ENCODE measurements around the gene LMX1B.
"Not testable (repeated sequence)": the region's sequence is repeated elsewhere in the genome, so short reads cannot be mapped to it uniquely, and the experiment has no call there.

LMX1B gene

DNA sequence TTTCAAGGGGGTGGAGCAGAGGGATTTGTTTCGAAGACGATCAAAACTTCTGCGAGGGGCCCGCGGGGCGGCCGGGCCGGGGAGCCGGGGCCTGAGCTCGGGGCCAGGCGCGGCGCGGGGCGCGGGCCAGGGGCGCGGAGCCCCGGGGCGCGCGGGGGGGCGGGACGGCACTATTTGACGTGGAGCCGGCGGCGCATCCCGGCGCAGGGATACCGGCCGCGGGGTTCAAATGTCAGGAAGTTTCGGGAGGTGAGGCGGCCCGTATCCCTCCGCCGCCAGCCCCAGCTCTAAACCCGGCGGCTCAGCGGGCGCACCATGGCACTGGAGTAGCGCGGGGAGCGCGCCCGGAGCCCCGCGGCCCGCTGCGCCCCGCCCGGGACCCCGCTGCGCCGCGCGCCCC, at the start of gene LMX1B:
LMX1B (plus strand) TSS at position 278 of the 400 bp plus-strand sequence. CDS start 522 bp downstream, outside the sequence.
- no peak for DNase-seq

DNA sequence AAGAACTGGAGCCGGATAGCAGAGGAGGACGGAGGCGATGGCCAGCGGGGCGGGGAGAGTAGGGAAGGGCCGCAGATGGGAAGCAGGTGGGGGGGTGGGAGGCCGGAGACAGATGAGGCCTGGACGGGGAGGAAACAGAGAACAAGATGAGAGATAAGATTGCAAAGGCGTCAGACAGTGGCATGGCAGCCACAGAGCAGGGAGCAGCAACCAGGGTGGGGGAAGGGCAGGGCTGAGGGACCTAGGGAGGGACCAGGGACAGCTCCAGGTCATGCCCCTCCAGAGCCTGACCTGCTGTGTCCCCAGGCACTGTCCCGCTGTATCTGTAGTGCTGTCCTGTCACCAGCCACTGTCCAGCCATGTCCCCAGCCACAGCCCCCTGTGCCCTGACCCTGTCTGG, 49.6 kb upstream of the LMX1B start:
- no peak for DNase-seq

DNA sequence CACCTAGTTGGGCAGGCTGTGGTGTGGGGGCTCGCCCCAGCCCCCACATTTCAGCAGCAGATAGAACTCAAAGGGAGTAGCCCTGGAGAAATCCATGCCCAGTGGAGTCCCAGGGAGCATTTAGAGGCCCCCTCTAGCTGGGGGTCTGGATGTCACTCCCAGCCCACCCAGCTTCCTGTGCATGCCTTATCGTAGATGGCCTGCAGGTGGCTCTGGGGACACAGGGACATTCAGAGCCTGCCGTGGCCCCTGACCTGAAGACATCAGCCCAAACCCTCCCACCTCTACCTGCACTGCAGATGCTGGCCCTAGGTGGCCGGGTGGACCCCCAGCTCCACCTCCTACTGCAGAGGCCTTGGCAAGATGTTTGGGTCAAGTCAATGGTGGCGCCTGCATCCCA, 49.0 kb upstream of the LMX1B start:
- no peak for DNase-seq

DNA sequence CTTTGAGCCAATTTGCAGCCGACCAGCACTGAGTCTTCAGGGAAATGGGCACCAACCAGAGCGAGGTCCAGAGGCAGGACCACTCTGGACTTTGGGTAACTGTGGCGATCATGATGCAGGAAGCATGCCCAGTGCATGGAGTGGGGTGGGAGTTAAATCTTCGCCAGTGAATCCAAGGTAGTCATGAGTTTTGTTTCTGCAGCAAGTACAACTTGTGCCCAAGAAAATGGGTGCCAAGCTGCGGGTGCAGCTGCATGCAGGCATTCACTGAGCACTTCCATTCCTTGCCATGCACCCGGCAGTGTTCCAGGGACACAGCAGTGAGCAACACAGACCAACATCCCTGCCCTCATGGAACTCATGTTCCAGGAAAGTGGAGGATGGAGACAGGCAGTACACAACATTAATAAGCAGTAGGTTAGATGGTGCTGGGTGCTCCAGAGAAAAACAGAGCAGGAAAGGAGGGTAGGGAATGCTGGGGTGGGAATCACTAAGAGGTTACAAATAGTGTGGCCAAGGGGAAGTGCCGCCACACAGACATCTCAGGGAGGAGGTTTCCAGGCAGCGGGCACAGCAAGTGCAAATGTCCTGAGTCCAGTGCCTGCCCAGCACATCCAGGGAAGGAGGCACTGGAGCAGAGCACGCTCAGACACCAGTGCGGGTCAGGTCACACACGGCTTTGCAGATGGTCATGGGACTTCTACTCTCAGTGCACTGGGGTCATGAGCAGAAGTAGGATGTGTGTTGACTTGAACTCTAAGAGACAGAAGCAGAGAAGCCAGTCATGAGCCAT, 48.2 kb upstream of the LMX1B start:
- DNase-seq, result no peak

DNA sequence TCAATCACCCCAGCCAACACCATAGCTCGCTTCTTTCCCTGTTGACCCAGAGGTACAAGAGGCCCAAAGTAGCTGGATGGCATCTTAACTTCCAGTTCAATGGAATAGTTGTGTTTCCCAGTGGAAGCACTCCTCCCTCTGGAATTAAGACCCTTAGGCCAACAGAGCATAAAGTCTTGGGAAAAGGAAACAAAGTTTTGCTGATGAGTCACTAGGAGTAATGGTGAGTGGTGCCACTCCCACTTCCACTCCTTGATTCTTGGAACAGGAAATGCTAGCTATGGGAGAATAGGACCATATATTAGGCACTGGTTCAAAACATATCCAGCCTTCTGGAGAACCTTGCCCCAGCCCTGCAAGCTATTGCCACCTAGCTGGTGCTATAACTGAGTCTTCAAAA, 44.7 kb upstream of the LMX1B start:
- no peak for DNase-seq

DNA sequence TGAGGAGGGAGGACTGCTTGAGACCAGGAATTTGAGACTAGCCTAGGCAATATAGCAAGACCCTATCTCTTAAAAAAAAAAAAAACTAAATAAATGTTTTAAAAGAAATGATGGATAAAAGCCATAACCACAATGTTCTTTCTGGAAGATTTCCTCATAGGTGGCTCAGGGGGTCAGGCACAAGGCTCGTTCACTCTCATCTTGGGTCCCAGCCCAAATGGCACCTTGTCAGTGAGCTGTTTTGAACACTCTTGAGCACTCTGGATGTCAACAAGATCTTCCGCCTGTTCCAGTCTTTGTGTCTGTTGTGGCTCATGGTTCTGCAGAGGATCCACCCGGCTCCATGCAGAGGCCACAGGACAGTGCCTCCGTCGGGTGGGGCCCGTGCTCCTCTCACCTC, 35.7 kb upstream of the LMX1B start:
- no peak for DNase-seq

DNA sequence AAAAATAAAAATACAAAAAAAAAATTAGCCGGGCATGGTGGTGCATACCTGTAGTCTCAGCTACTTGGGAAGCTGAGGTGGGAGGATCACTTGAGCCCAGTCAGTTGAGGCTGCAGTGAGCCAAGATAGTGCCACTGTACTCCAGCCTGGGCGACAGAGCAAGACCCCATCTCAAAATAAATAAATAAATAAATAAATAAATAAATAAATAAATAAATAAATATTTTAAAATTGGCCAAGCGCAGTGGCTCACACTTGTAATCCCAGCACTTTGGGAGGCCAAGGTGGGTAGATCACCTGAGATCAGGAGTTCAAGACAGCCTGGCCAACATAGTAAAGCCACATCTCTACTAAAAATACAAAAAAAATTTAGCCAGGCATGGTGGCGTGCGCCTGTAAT, 33.4 kb upstream of the LMX1B start:
- DNase-seq, result not testable (repeated sequence)

DNA sequence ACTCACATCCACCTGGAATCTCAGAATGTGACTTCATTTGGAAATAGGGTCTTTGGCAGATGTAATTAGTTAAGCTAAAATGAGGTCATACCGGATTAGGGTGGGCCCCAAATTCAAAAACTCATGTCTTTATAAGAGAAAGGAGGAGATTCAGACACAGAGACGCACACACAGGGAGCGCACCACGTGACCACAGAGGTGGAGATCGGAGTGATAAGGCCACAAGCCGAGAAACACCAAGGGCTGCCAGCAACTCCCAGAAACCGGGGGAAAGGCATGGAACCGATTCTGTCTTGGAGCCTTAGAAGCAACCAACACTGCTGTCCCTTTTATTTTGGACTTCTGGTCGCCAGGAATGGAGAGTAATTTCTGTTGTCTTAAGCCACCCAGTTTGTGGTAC, 31.8 kb upstream of the LMX1B start:
- no peak for DNase-seq

DNA sequence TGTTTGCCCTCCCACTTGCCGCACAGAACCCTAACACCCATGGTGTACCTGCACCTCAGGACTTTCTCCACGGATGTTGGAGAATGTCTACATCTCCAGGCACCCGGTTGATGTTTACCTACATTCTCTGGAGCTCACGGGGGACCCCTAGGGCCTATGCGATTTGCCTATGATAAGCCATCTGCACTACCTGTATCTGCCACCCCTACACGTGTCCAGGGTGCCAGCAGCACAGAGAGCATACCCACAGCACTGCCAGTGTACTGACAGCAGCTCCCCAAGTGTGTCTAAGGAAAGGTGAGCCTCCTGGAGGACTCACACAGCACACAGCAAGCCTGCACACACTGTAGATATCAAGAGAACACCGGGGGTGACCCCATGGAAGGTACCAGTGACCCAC, 31.3 kb upstream of the LMX1B start:
- DNase-seq, result no peak

DNA sequence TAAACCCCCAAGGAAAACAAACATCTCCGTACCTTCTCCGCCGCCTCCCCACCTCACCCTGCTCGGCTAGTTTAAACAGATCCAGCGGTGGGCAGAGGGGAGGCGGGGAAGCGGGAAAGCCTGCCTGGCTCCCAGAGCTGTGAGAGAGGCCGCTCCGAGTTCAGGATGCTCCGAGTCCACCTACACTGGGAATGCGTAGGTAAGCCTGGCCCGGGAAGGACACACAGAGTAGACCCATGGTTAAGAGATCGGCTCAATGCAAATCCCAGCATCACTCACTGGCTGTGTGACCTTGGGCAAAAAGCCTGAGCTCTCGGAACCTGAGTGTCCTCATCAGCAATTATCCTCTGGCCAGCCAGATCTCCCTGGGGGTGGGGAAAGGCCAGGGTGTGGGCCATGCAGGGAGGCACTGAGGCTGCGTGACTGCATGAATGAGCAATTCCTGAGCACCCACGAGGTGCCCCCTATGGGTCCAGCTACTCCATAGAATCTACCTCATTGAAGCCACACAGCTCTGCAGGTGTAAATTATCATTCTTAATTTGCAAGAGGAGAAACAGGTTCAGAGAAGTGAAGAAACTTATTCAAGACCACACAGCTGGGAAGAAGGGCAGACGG, 30.5 kb upstream of the LMX1B start:
- DNase-seq, result no peak

DNA sequence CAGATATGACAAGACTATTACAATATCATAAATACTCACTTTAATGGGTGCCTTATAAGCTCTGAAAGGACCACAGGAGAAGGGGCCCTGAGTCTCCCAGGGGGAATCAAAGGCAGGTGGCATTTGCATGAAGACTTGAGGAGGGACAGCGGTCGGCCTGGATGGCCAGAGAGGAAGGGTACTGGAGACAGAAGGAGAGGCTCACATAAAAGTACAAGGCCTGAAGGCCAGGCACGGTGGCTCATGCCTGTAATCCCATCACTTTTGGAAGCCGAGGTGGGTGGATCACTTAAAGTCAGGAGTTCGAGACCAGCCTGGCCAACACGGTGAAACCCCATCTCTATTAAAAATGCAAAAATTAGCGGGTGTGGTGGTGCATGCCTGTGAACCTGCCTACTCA, 29.1 kb upstream of the LMX1B start:
- DNase-seq, result no peak

DNA sequence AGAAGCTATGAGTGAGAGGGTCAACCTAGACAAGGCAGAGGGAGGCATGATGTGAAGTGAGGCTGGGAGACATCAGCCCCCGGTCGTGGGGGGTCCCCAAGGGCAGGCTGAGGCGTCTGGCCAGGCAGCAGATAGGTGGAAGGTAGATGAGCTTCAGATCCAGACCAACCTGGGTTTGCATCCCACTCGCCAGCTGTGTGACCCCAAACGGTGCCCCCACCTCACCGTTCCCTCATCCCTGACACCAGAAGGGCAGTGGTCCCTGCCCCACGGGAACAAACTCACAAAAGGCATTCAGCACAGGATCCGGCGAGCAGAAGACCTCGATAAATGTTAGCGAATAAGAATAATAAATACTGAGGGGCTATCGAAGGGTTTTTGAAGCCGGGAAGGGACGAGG, 27.5 kb upstream of the LMX1B start:
- no peak for DNase-seq

DNA sequence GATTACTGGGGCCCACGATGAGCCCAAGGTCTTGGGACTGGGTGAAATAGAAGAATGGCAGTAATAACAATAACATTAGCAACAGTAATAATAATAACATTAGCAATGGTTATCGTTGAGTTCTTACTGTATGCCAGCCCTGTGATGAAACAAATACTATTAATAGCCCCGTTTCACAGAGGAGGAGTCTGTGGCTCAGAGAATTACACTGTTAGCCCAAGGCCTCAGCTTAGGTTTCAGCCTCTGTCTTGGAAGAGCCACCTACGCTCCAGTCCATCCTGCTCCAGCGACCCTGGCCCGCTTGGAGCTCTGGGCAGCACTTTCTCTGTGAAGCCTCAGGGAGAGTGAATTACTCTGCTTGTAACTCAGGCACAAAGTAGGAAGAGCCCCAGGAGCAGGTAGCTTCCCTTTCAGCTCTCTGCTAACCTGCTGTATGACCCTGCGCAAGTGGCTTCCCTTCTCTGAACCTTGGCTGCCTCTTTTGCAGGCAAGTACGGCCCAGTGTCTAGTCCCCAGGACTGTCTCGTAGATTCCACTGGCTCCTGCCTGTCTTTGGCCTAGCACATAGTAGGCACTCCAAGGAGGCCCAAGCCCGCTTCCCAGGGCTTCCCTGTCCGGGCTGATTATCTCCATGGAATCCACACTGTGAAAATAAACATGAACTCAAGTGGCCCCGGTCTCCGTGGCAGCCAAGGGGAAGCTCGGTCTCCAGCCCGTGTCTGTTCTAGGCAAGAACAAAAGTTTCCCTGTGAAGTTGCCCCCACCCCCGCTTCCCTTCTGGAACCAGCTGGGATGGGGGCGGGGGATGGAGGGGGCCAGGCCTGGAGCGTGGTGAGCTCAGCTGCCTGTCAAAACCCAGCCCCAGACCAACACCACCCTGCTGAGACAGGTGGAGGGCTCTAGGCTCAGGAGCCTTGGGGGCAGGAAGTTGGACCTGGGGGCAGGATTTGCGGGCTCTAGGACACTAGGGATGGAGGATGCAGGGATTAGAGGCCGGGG, 26.2 kb upstream of the LMX1B start:
- no peak for DNase-seq

DNA sequence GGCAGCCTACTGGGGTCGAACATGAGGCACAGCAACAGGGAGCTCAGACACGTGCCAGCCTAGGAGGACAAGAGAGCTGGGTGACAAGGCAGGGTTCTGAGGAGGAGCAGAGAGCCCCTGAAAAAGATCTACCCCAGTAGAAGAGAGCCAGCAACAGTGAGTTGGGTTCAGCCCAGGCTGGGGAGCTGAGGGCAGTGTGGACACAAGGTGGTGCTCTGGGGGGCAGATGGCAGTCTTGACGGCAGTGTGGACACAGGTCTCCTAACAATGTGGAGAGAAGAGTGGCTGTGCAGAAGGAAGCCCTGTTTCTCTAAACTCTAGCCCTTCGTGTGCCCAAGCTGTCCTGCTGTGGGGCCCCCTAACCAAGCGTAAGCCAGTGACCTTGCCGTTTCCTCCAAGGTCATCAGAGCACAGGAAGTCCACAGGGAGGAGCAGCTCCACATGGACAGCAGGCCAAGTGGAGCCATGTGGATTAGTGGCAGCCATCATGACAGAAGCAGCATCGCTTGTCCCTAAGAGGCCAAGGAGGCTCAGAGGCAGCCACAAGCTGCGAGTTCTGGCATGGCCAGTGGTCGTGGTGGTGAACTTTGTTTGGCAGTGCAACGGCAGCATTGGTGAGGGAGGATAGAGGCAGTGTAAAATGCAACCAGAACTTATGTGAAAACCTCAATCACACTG, 25.1 kb upstream of the LMX1B start:
- DNase-seq, result no peak

DNA sequence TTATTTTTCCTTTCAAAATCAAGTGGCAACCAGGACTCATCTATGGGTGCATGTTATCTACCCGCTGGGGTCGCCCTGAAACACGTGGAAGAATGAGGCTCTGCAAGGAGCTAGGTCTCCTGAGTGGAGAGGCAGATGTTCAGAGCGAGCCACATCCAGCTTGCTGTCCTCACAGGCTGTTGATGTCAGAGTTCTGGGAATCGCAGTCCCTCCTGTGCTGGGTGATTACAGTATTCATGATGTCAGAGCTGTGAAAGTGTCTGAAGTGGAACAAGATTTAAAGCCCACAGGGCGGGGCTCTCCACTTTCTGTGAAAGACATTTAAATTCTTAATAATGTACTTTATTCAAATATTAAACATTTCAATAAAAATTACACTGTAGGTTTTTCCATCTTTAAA, 24.4 kb upstream of the LMX1B start:
- no peak for DNase-seq

DNA sequence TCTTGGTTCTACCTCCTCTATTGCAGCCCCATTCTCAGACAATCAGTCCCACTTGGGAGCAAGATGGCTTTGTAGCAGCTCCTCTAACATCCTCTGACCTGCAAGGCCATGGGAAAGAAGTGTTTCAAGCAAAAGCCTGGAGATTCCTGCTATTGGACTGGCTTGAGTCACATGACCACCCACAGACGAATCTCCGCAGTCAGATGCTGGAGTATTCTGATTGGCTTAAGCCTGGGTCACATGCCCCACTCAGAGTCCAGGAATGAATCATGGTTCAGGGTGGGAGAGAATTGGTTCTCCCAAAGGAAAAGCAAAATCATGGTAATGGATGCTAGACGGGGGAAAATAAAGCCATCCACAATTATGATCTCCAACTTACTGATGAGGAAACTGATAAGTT, 22.6 kb upstream of the LMX1B start:
- DNase-seq, result no peak

DNA sequence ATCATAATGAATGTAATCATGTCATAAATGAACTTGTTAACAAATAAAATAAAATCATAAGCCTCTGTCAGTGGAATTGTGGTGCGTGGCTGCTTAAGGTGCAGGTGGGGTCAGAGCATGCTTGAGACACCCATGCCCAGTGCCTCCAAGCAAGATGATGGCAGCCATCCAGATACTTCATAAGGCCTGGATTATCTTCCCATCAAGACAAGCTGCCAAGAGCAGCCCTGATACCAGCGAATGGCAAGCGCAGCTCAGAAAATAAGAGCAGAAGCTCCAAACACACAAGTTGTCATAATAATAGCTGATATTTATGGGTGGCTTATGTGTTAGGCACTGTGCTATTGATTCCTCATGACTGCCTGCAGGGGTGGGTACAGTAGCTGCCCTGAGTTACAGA, 21.8 kb upstream of the LMX1B start:
- no peak for DNase-seq

DNA sequence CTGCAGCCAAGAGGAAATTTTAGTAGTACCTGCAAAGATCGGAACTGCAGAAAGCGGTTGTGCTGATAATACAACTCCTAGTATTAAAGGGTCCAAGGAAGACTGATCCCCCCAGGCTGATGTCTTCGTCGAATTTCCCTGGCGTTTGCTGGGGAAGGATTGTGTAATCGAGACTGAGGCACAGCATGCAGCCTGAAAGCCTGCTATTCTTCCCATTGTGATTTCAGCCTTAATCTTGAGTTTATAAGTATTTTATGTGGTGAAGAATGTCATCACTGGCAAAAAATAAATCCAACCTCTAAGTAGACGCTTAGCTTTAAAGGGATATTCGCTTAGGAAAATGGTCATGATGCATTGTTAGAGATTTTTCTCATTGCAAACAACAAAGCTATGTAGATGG, 21.3 kb upstream of the LMX1B start:
- DNase-seq, result no peak

DNA sequence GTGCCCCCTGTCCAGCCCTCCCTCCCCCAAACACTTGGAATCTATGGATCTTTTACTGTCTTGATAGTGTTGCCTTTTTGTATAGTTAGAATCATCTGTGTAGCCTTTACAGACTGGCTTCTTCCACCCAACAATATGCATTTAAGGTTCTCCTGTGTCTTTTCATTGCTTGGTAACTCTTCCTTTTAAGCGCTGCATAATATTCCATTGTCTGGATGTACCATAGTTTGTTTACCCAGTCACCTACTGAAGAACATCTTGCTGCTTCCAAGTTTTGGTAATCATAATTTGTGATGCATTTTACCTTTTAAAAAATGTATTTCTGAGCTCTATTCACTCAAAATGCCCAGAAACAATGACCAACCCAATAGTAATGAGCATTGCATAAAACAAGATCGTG, 17.7 kb upstream of the LMX1B start:
- DNase-seq, result no peak

DNA sequence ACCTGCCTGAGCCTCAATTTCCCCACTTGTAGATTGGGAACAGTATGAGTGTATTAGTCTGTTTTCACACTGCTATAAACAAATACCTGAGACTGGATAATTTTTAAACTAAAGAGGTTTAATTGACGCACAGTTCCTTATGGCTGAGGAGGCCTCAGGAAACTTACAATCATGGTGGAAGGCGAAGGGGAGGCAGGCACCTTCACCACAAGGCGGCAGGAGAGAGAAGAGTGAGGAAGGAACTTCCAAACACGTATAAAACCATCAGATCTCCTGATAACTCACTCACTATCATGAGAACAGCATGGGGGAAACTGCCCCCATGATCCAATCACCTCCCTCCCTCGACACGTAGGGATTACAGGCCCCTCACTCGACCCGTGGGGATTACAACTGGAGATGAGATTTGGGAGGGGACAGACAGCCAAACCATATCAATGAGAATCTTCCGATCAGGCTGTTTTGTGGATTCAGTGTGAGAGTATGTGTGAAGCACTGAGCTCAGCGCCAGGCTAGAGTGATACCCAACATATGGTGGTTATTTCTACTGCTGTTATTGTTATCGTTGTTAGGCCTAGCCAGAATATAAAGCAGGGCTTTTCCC, 14.6 kb upstream of the LMX1B start:
- no peak for DNase-seq

DNA sequence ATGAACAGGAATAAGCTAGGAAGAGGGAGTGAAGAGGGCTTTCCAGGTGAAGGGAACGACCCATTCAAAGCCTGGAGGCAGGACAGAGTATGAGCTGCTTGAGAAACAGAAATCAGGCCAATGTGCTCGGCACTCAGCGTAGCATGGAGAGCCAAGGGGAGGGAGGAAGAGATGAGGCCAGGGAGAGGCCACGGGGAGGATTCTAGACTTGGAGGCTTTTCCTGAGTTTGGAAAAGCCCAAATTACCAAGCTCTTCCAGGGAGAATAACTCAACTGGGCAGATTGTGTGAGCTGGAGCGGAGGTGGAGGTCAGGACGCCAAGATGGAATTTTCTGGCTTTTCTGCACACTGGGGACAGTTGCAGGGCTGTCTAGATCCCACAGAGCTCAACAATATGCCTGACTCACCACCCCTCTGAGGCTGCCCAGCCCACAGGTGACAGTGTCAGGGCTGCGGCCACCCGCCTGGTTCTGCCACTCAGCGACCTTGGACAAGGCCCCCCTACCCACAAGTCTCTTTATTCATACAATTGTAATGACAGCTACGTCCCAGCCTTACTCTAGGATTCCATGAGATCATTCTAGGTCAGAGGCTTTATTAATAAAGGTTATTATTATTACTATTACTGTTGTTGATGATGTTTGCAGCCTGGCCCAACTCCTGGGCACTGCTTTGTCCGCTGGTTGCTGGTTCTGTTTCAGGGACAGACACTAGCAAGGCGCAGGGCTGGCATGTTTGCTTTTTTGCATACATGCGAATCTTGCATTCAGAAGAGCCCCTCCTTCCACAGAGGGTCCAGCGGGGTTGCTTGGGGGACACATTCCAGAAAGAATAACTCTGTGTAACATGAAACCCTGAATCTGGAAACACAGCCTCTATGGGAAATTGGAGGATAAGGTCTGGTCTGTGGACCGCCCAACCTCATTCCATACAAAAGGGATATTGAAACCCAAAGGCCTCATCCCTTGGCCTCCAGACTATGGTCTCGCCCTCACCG, 9.4 kb upstream of the LMX1B start:
- no peak for DNase-seq

Measured in activated naive CD4-positive, alpha-beta T cell treated with Interleukin-2 at 50 U/mL for 16 hours (primary cell).